ENCODE data around the gene SIRPD.

The SIRPD gene

DNA sequence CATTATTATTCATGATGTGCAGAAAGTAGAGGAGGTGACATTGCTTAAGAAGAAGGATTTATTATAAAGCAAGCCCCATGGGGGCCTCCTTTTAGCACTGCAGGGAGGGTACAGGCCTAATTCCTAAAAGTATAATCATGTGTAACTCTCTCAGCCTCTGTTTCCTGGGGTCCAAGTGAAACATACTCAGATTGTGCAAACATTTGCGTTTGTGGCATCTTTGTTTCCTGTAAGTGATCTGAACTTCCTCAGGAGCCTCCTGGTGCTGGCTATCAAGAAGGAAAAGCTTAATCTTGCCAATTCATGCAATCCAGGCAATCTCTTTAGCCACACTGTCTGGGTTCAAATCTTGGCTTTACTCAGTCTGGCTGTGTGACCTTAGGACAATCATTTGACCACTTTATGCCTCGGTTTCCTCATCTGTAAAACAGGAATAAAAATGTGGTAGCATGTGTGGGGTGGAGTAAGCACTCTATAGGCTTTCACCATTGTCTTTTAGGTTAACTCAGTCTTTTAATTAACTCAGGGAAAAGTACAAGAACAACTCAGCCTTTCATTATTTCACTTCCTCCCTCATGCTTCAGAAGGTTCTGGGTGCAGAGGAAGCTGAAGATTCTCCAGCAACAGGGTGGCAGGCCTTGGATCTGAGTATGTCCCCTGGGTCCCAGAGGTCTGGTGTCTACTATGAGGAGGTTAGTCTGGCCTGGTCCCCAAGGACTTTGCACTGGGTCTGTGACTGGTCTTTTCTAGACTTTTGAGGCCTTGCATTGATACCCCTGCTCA lies 65.5 kb downstream of the SIRPD start:
- DNase-seq: no peak

DNA sequence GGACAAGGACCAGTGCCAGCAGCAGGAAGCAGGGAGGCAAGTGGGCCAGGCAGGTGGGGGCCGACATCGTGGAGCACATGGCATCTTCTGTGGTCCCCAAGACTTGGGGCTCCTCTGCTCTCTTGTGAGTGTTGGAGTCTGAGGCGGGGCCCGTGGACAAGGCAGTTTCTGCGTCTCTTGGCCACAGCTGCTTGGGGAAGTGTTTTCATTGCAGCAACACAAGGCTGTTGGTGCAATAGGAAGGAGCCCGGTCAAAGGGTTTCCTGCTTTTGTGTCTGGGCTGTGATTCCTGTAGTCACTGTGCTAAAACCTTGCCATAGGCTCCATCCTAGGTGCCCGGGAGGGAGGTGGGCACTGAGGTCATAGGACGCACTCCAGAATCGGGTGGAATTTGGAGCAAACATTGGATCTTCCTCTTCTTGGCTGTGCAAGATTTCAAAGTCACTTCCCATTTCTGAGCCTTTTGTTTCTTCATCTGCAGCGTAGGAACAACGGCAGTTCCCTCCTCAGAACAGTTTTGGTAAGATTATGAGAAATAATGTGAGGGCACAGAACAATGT lies 66.1 kb downstream of the SIRPD start, which contains the start of gene SIRPB2:
SIRPB2 (minus strand) TSS at position 140 of the 560 bp plus-strand sequence; CDS start at position 79, 61 bp downstream.
- no peak for DNase-seq

- no peak for DNase-seq
Measured at GRCh38 chr20:1490643-1491195, 66.8 kb downstream of the SIRPD start.

GRCh38 chr20:1489764-1490436 lies 67.6 kb downstream of the SIRPD start:
- DNase-seq: no peak

DNA sequence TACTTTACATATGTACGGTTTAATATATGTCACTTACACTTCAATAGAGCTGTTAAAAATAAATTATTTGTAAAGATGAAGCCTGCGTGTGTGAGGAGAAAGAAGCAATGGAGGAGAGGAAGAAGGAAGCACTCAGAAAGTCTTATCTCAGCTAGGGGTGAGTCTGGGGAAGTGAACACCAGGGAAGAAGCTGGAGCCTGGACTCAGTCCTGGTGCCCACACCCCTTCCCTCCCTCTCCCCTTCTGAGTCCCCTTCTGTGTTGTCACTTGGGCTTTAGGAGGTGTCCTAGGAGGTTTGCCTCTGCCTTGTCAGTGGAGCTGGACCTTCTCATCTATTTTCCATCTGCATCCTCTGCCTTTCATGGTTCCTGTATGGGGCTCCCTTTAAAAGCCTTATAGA lies 68.2 kb downstream of the SIRPD start:
- no peak for DNase-seq

DNA sequence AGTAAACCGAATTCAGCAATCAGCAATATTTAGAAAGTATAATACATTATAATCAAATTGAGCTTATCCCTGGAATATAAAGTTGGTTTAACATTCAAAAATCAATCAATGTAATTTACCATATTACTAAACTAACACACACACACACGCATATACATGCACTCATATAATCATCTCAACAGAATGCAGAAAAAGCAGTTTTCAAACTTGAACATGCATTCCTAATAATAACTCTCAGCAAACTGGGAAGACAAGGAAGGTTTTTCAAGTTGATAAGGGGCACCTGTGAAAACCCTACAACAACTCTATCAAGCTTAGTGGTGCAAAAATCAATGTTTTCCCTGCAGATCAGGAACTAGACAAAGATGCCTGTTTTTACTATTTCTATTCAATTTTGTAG lies 70.9 kb downstream of the SIRPD start:
- no peak for DNase-seq

- DNase-seq: no peak
Measured at GRCh38 chr20:1484438-1485116, 72.9 kb downstream of the SIRPD start.
